ENCODE results near the gene EPN1. TPM values are rescaled to one million over a fixed set of nuclear protein-coding genes. Genes with fewer than 3 reads are reported as not detected.
A peak's percentile ranks its signal among the peaks of the same experiment; 100 is the strongest.

The EPN1 gene
- total and polyA plus RNA-seq, 2 of the 13 experiments (the other 11 are each of a cell fraction or from before 2014, with no cell fraction given): 28.9 to 31.7 TPM

- TF ChIP-seq ZBTB37 (CRISPR knock-in tag; IDR thresholded peaks at IDR 0.05) (no peak), SMAD1 (CRISPR knock-in tag; IDR thresholded peaks at IDR 0.05; ENCODE audit: borderline replicate concordance, low read depth) (0 out of 2 replicates have a peak, but pooled peaks have one; percentile 15), ZNF761 (CRISPR knock-in tag; conservative IDR thresholded peaks at IDR 0.05) (peak; percentile 62; the same call in 1 of the 2 replicates), AGO1 (IDR thresholded peaks at IDR 0.05; ENCODE audit: low read depth, low read length, poor library complexity, severe bottlenecking) (no peak), CEBPB (IDR thresholded peaks at IDR 0.05; ENCODE audit: borderline replicate concordance, low read depth, low read length) (no peak), ZBTB1 (CRISPR knock-in tag; IDR thresholded peaks at IDR 0.05; ENCODE audit: borderline replicate concordance) (no peak), MLX (CRISPR knock-in tag; IDR thresholded peaks at IDR 0.05) (peak; percentile 50; the same call in 1 of the 2 replicates), TEAD2 (CRISPR knock-in tag; IDR thresholded peaks at IDR 0.05) (no peak), FOXO4 (CRISPR knock-in tag; conservative IDR thresholded peaks at IDR 0.05) (no peak), ZBTB4 (CRISPR knock-in tag; IDR thresholded peaks at IDR 0.05; ENCODE audit: borderline replicate concordance) (peak; percentile 79; the same call in 1 of the 2 replicates), POLR2AphosphoS2 (IDR thresholded peaks at IDR 0.05; ENCODE audit: low read depth, low read length) (no peak), ZNF790 (CRISPR knock-in tag; IDR thresholded peaks at IDR 0.05; ENCODE audit: borderline replicate concordance) (no peak), HOMEZ (CRISPR knock-in tag; IDR thresholded peaks at IDR 0.05; ENCODE audit: low read depth) (no peak), TARDBP (CRISPR knock-in tag; IDR thresholded peaks at IDR 0.05) (peak; percentile 45; the same call in 1 of the 2 replicates), SMARCC2 (IDR thresholded peaks at IDR 0.05) (no peak), ZBTB25 (CRISPR knock-in tag; IDR thresholded peaks at IDR 0.05) (0 out of 2 replicates have a peak, but pooled peaks have one; percentile 15), MAX (IDR thresholded peaks at IDR 0.05) (peak; percentile 78), GABPA (IDR thresholded peaks at IDR 0.05; ENCODE audit: low read depth, low read length) (no peak), GABPA (CRISPR knock-in tag; IDR thresholded peaks at IDR 0.05; ENCODE audit: low read depth) (peak; percentile 73)
These were observed 8.6 kb downstream of the EPN1 start (continued) for GRCh38 chr19:55683449-55684261.
